ENCODE measurements around the gene HAVCR2. TPM values are rescaled to one million over a fixed set of nuclear protein-coding genes. Genes with fewer than 3 reads are reported as not detected.
"Not testable (repeated sequence)": the region's sequence is repeated elsewhere in the genome, so short reads cannot be mapped to it uniquely, and the experiment has no call there.

Gene HAVCR2
- total RNA-seq, 2 experiments from 2014 or later: 73.8 to 76.9 TPM

DNA sequence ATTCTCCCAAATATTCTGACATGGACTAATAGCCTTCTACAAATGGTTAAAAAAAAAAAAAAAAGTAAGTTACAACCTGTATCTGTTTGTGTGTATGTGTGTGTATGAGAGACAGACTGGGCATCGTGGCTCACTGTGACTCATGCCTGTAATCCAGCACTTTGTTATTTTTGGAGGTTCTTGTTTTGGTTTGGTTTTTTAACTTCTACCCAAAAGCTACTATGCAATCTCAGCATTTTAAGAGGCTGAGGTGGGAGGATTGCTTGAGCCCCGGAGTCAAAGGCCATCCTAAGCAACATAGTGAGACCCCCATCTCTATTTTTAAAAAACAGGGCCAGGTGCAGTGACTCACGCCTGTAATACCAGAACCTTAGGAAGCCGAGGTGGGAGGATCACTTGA, 32.3 kb downstream of the HAVCR2 start:
- peak; percentile 49 for ATAC-seq (ENCODE audit: low read depth)
- no peak for DNase-seq
- POLR2A ChIA-PET: no interaction called here
- H3K4me1 Mint-ChIP-seq: peaks cover 37% of the 10 kb centered on the region
- peaks cover 31% of the 10 kb centered on the region for H3K36me3 Mint-ChIP-seq
- peak overlapping the region; percentile 59 for H3K27ac Mint-ChIP-seq
- H3K9me3 Mint-ChIP-seq: no peaks in the 10 kb centered on the region
- H3K27me3 Mint-ChIP-seq: no peaks in the 10 kb centered on the region
- H3K4me3 Mint-ChIP-seq: no peak overlapping the region

DNA sequence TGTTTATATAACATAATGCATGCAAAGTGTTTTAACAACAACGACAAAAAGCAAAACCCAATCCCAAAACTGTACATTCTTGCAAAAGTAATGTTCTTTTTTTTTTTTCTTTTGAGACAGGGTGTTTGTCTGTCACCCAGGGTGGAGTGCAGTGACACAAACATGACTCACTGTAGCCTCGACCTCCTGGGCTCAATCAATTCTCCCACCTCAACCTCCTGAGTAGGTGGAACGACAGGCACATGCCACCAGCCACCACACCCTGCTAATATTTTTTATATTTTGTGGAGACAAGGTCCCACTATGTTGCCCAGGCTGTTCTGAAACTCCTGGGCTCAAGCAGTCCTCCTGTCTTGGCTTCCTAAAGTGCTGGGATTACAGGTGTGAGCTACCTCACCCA, 36.3 kb downstream of the HAVCR2 start:
- H3K9me3 Mint-ChIP-seq: no peaks in the 10 kb centered on the region
- DNase-seq (no peak), ATAC-seq (ENCODE audit: low read depth) (peak; percentile 51)
- no peak overlapping the region for H3K4me3 Mint-ChIP-seq
- H3K27ac Mint-ChIP-seq: no peak overlapping the region
- POLR2A ChIA-PET: interaction anchor here (1.4 kb wide), 1 partner anchor 47 kb away, joined by 4 read pairs; no protein-coding TSS in a partner anchor
- H3K4me1 Mint-ChIP-seq: peaks cover 40% of the 10 kb centered on the region
- H3K36me3 Mint-ChIP-seq: peaks cover 22% of the 10 kb centered on the region
- no peaks in the 10 kb centered on the region for H3K27me3 Mint-ChIP-seq

DNA sequence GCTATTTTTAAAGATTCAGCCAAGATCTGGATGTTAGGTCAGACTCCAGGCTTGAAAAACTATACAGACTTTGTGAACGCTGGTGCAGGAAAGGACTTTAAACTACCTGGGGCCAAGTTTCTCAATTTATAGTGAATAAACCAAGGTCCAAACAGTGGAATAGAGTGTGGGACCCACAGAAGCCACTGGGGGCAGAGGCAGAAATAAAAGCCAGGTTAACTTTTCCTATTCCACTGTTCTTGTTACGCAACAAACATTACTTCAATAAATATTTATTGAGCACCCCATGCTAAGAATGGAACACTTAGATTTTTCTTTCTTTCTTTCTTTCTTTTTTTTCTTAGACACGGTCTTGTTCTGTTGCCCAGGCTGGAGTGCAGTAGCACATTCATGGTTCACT, 38.9 kb downstream of the HAVCR2 start:
- no peak overlapping the region for H3K27ac Mint-ChIP-seq
- H3K36me3 Mint-ChIP-seq: peaks cover 15% of the 10 kb centered on the region
- H3K4me1 Mint-ChIP-seq: peaks cover 31% of the 10 kb centered on the region
- no peaks in the 10 kb centered on the region for H3K27me3 Mint-ChIP-seq
- no peak for ATAC-seq (ENCODE audit: low read depth)
- POLR2A ChIA-PET: no interaction called here
- no peaks in the 10 kb centered on the region for H3K9me3 Mint-ChIP-seq
- DNase-seq: no peak
- H3K4me3 Mint-ChIP-seq: no peak overlapping the region

DNA sequence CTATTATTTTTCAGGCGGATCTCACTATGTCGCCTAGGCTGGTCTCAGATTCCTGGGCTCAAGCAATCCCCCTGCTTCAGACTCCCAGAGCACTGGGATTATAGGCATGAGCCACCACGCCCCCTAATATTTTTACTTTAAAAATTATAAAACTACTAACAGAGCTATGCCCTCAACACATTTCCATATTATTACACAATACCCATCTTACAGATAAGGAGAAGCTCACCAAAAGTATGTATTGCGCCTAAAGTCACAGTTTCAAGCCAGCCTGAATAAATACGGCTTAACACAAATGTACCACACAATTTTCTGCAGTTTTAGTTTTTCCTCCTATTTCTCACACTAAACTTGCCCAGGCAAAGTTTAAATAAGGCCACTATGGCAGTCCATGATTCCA, 40.1 kb downstream of the HAVCR2 start:
- POLR2A ChIA-PET: no interaction called here
- Mint-ChIP-seq H3K27me3 (no peaks in the 10 kb centered on the region), H3K4me3 (no peak overlapping the region), H3K27ac (no peak overlapping the region), H3K4me1 (peaks cover 31% of the 10 kb centered on the region), H3K9me3 (no peaks in the 10 kb centered on the region), H3K36me3 (peaks cover 10% of the 10 kb centered on the region)
- no peak for DNase-seq
- ATAC-seq (ENCODE audit: low read depth): no peak

- no peaks in the 10 kb centered on the region for H3K9me3 Mint-ChIP-seq
- ATAC-seq (ENCODE audit: low read depth) (no peak), DNase-seq (no peak)
- H3K4me3 Mint-ChIP-seq: no peak overlapping the region
- H3K27me3 Mint-ChIP-seq: no peaks in the 10 kb centered on the region
- POLR2A ChIA-PET: no interaction called here
- H3K27ac Mint-ChIP-seq: no peak overlapping the region
- H3K36me3 Mint-ChIP-seq: peaks cover 7% of the 10 kb centered on the region
- H3K4me1 Mint-ChIP-seq: peaks cover 30% of the 10 kb centered on the region
Measured at GRCh38 chr5:157068339-157068738, 40.5 kb downstream of the HAVCR2 start.

- Mint-ChIP-seq H3K4me1 (peaks cover 25% of the 10 kb centered on the region), H3K4me3 (no peak overlapping the region), H3K27me3 (no peaks in the 10 kb centered on the region), H3K9me3 (no peaks in the 10 kb centered on the region), H3K27ac (peak overlapping the region; percentile 27), H3K36me3 (peaks cover 7% of the 10 kb centered on the region)
- POLR2A ChIA-PET: no interaction called here
- ATAC-seq (ENCODE audit: low read depth): no peak
- DNase-seq: no peak
Measured at GRCh38 chr5:157067005-157067404, 41.8 kb downstream of the HAVCR2 start.

DNA sequence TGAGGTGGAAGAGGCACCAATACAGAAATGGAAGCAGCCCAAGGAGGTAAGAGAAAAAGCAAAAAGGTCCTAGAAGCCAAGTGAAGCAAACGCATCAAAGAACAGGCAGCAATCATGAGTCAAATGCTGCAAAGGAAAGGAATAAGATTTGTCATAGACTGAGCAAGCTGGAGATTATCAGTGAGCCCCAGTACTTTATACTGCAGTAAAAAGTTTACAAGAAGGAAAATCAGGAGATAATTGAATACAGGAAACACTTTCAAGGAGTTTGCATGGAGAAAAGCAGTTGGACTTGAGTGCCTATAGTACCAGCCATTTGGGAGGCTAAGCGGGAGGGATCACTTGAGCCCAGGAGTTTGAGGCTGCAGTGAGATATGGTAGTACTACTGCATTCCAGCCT, 42.8 kb downstream of the HAVCR2 start:
- Mint-ChIP-seq H3K27ac (no peak overlapping the region), H3K4me1 (peaks cover 19% of the 10 kb centered on the region), H3K27me3 (no peaks in the 10 kb centered on the region), H3K4me3 (no peak overlapping the region), H3K9me3 (no peaks in the 10 kb centered on the region), H3K36me3 (peaks cover 5% of the 10 kb centered on the region)
- POLR2A ChIA-PET: no interaction called here
- ATAC-seq (ENCODE audit: low read depth): no peak
- no peak for DNase-seq

GRCh38 chr5:157063776-157064430, 44.9 kb downstream of the HAVCR2 start:
- H3K4me3 Mint-ChIP-seq: no peak overlapping the region
- peaks cover 15% of the 10 kb centered on the region for H3K4me1 Mint-ChIP-seq
- H3K36me3 Mint-ChIP-seq: peaks cover 5% of the 10 kb centered on the region
- H3K27me3 Mint-ChIP-seq: no peaks in the 10 kb centered on the region
- no peak overlapping the region for H3K27ac Mint-ChIP-seq
- DNase-seq (no peak), ATAC-seq (ENCODE audit: low read depth) (no peak)
- POLR2A ChIA-PET: interaction anchor here (0.8 kb wide), 1 partner anchor 10 kb away, joined by 3 read pairs; no protein-coding TSS in a partner anchor
- H3K9me3 Mint-ChIP-seq: no peaks in the 10 kb centered on the region

DNA sequence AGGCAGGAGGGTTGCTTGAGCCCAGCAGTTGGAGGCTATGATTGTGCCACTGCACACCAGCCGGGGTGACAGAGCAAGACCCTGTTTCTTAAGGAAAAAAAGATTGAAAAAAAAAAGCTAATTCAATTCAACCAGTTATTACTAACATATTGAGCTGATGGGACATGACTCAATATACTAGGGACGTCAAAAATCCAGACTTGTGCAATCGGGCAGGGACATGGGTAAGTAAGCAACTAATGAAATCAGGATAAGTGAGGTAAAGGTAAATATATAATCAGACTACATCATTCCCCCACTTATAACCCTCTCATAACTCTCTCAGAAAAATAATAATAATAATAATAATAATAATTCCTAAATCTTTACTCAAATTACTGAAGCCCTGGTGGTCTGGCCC, 49.0 kb downstream of the HAVCR2 start:
- ATAC-seq (ENCODE audit: low read depth): no peak

DNA sequence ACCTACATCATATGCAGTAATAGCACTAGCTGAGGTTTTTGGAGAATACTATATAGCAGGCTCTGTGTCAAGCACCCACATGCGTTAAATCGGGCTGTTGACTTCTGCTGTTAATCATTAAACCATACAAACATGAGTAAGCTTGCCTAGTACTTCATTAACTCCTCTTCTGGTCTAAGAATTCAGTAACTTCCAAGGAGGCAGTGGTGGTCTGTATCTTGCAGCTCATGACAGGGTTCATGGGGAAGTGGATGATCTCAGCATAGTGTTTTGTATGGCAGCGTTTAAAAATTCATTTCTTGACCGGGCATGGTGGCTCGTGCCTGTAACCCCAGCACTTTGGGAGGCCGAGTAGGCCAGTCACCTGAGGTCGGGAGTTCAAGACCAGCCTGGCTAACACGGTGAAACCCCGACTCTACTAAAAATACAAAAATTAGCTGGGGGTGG, 49.7 kb downstream of the HAVCR2 start, which contains the start of gene HAVCR1:
Gene HAVCR1, minus strand, starts transcription at position 24 of the 447 bp plus-strand sequence. CDS start 1,173 bp downstream, outside the sequence.
- Mint-ChIP-seq H3K4me1 (peaks cover 11% of the 10 kb centered on the region), H3K9me3 (no peaks in the 10 kb centered on the region)
- POLR2A ChIA-PET: no interaction called here

More for the DNA sequence above, 49.0 kb downstream of the HAVCR2 start:
- no peaks in the 10 kb centered on the region for H3K9me3 Mint-ChIP-seq
- H3K27me3 Mint-ChIP-seq: no peaks in the 10 kb centered on the region
- no peak overlapping the region for H3K4me3 Mint-ChIP-seq
- H3K4me1 Mint-ChIP-seq: peaks cover 13% of the 10 kb centered on the region
- H3K27ac Mint-ChIP-seq: no peak overlapping the region
- no peak for DNase-seq
- peaks cover 6% of the 10 kb centered on the region for H3K36me3 Mint-ChIP-seq
- POLR2A ChIA-PET: no interaction called here

DNA sequence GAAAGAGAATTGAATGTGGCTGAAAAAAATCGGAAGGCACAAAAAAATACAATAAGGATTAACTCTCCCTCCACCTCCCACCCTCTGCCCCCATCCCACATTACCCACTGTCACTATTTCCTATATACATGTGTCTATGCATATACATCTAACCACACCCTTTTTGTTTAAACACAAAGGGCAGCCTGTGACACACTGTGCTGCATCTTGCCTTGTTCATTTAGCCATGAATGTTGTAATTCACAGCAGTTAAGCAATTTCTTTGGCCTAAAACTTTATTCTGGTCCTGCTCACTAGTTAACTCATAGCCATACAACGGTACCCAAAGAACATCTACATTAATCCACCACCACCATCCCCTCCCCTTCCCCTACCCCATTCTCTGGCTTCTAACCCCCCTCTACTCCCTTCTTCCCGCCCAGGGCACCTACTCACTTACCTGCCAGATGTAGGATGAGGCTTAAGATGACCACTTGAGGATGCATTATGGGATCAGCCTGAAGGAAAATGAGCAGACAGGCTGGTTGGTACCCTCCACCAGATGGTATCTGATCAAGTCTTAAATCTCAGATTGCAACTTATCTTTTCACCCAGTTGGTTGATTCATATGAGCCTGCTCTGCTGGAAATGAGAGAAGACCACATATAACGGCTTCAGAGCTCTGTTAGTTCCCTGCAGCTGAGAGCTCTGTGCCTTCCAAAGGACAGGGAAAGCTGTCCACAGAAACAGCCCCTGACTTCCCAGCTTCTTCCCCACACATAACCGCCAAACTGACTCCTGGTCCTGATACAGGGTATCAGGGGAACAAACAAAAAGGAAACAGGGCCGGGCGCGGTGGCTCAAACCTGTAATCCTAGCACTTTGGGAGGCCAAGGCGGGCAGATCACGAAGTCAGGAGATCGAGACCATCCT, 51.1 kb downstream of the HAVCR2 start:
- H3K27ac Mint-ChIP-seq: peak overlapping the region; percentile 14
- peaks cover 7% of the 10 kb centered on the region for H3K4me1 Mint-ChIP-seq
- POLR2A ChIA-PET: interaction anchor here (0.6 kb wide), 1 partner anchor 29 kb away, joined by 3 read pairs; no protein-coding TSS in a partner anchor
- peaks cover 6% of the 10 kb centered on the region for H3K36me3 Mint-ChIP-seq
- no peaks in the 10 kb centered on the region for H3K9me3 Mint-ChIP-seq
- ATAC-seq (ENCODE audit: low read depth) (no peak), DNase-seq (no peak)
- no peak overlapping the region for H3K4me3 Mint-ChIP-seq
- H3K27me3 Mint-ChIP-seq: no peaks in the 10 kb centered on the region

More for the DNA sequence above, 49.7 kb downstream of the HAVCR2 start, which contains the start of gene HAVCR1:
- no peak for DNase-seq
- peaks cover 6% of the 10 kb centered on the region for H3K36me3 Mint-ChIP-seq
- no peak within 1 kb of the TSS for H3K4me3 Mint-ChIP-seq
- no peaks in the 10 kb centered on the region for H3K27me3 Mint-ChIP-seq
- no peak for ATAC-seq (ENCODE audit: low read depth)
- no peak within 1 kb of the TSS for H3K27ac Mint-ChIP-seq

- not testable (repeated sequence) for ATAC-seq (ENCODE audit: low read depth); H3K9me3 Mint-ChIP-seq; H3K27me3 Mint-ChIP-seq; DNase-seq; H3K4me1 Mint-ChIP-seq; H3K27ac Mint-ChIP-seq; H3K4me3 Mint-ChIP-seq
- POLR2A ChIA-PET: interaction anchor here (0.6 kb wide), 1 partner anchor 28 kb away, joined by 3 read pairs; no protein-coding TSS in a partner anchor
- peaks cover 11% of the 10 kb centered on the region for H3K36me3 Mint-ChIP-seq
Measured at GRCh38 chr5:157056848-157057247, 52.0 kb downstream of the HAVCR2 start.

DNA sequence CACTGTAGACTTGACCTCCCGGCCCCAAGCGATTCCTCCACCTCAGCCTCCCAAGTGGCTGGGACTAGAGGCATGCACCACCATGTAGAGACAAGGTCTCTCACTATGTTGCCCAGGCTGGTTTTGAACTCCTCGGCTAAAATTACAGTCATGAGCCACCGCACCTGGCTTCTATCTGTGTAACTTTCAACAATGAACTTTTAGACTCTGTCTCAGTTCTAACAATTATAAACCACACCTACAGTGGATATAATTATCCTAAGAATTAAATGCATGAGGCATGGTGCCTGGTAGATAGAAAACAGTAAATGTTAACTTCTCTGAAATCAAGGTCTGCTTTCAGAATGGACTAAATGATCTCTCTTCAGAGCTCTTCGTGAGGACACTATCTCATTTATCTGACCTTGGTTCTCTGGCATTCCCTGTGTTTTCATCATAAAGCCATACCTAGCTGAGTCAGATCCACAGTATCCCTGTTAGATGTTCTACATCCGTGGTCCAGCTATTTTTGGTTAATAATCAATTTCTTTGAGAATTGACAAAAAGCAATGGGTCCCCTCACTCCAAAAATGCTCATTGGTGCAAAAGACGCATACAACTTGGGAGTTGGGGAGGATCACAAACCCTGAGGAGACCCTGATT, 57.1 kb downstream of the HAVCR2 start:
- H3K4me3 Mint-ChIP-seq: no peak overlapping the region
- H3K27me3 Mint-ChIP-seq: no peaks in the 10 kb centered on the region
- H3K9me3 Mint-ChIP-seq: peaks cover 5% of the 10 kb centered on the region
- no peak for DNase-seq
- ATAC-seq (ENCODE audit: low read depth): no peak
- H3K27ac Mint-ChIP-seq: no peak overlapping the region
- H3K4me1 Mint-ChIP-seq: peaks cover 21% of the 10 kb centered on the region
- peaks cover 51% of the 10 kb centered on the region for H3K36me3 Mint-ChIP-seq
- POLR2A ChIA-PET: no interaction called here

Data from activated naive CD8-positive, alpha-beta T cell treated with anti-CD3 and anti-CD28 coated beads, Interleukin-2, amount 10 ng/mL, durations not matched to agents 7 days and 5 days (primary cell).